ENCODE measurements around the gene ZNF346.

ZNF346 gene

GRCh38 chr5:177096162-177097015, 73.9 kb downstream of the ZNF346 start:
- no peak for DNase-seq

GRCh38 chr5:177097016-177097985, 74.8 kb downstream of the ZNF346 start:
- DNase-seq = no peak

GRCh38 chr5:177098120-177098469, 75.6 kb downstream of the ZNF346 start:
- no peak for DNase-seq

GRCh38 chr5:177098470-177099141, 76.1 kb downstream of the ZNF346 start:
- no peak for DNase-seq

- no peak for DNase-seq
These were observed 77.1 kb downstream of the ZNF346 start for GRCh38 chr5:177099422-177100093.

- no peak for DNase-seq
These were observed 78.2 kb downstream of the ZNF346 start for GRCh38 chr5:177100714-177101121.

GRCh38 chr5:177103523-177104253, 81.2 kb downstream of the ZNF346 start:
- no peak for DNase-seq

GRCh38 chr5:177105691-177106476, 83.4 kb downstream of the ZNF346 start:
- no peak for DNase-seq

GRCh38 chr5:177107159-177107558, 84.7 kb downstream of the ZNF346 start:
- DNase-seq = no peak

- DNase-seq = no peak
These were observed 87.3 kb downstream of the ZNF346 start for GRCh38 chr5:177109810-177110209.

- peak; percentile 67 for DNase-seq
These were observed 89.4 kb downstream of the ZNF346 start for GRCh38 chr5:177111720-177112394.

- no peak for DNase-seq
These were observed 90.2 kb downstream of the ZNF346 start for GRCh38 chr5:177112589-177113220.

- DNase-seq = peak; percentile 84
These were observed 91.3 kb downstream of the ZNF346 start for GRCh38 chr5:177113566-177114424.

- peak; percentile 89 for DNase-seq
These were observed 94.3 kb downstream of the ZNF346 start for GRCh38 chr5:177116631-177117373.

- DNase-seq = no peak
These were observed 95.0 kb downstream of the ZNF346 start for GRCh38 chr5:177117441-177118045.

- no peak for DNase-seq
These were observed 100.1 kb downstream of the ZNF346 start for GRCh38 chr5:177122566-177122965.

- DNase-seq = no peak
These were observed 101.4 kb downstream of the ZNF346 start for GRCh38 chr5:177123789-177124485.
